ENCODE results near the gene MORN3.

DNA sequence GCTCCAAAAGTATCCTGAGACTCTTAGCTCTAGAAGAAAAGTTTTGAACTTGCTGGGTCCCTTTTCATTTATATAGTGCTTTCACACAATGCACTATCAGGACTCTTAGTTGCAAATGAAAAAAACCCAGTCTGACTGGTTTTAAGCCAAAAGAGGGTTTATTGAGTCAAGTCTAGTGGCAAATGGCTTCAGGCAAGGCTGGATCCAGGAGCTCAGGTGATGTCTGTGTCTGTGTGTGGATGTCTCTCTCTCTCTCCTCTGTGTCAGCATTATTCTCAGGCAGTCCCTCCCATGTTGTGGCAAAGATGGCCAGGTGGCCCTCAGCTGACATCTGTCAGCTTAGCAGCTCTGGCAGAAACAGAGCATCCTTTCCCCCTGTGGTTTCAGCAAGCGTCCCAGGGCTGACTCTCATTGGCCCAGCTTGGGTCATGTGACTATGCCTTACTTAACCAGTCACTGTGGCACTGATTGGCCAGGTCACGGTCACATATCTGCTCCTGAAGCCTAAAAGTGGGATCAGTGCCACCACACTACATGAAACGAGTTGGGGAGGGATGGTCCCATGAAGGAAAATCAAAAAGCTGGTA, 49.3 kb upstream of the MORN3 start:
- TF ChIP-seq EP300 (IDR thresholded peaks at IDR 0.05) (no peak), POLR2AphosphoS5 (IDR thresholded peaks at IDR 0.05) (no peak), POLR2A (IDR thresholded peaks at IDR 0.05) (no peak)

All from upper lobe of left lung (tissue), 4 donors.